ENCODE results near the gene LAMA2.

DNA sequence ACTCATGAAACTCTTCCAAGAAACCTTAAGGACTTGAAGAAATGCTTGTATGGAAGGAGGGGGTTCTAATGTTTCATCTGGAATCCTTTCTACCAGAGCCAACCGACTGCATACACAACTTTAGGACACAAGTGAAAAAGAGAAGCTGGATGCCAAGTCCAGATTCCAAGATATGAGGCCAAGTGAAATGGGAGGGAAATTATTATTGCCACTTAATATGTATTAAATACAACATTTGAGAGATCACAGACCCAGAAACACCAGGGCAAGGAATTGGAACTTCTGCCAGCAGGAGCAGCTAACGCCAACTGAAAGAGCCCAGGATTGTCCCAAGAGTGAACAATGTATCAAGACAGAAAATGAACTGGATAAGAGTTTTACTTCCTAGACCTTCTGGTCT is 682.9 kb downstream of the LAMA2 start:
- TF ChIP-seq, protein P1, sequence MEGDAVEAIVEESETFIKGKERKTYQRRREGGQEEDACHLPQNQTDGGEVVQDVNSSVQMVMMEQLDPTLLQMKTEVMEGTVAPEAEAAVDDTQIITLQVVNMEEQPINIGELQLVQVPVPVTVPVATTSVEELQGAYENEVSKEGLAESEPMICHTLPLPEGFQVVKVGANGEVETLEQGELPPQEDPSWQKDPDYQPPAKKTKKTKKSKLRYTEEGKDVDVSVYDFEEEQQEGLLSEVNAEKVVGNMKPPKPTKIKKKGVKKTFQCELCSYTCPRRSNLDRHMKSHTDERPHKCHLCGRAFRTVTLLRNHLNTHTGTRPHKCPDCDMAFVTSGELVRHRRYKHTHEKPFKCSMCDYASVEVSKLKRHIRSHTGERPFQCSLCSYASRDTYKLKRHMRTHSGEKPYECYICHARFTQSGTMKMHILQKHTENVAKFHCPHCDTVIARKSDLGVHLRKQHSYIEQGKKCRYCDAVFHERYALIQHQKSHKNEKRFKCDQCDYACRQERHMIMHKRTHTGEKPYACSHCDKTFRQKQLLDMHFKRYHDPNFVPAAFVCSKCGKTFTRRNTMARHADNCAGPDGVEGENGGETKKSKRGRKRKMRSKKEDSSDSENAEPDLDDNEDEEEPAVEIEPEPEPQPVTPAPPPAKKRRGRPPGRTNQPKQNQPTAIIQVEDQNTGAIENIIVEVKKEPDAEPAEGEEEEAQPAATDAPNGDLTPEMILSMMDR (IDR thresholded peaks at IDR 0.05), result no peak
- TF ChIP-seq POLR2A (IDR thresholded peaks at IDR 0.05), result no peak
